Prostate gland (tissue), 2 donors: ENCODE measurements around the gene LY86. TPM values are rescaled to one million over a fixed set of nuclear protein-coding genes. Genes with fewer than 3 reads are reported as not detected.

Source experiments
- DNase-seq: peaks from one replicate; pipeline ENCODE4 v3.0.0-alpha.2; 2019; ENCODE audit warnings: low spot score
- H3K27ac ChIP-seq, 2 donors: fragments of 200-600 bp; sonication (generic); 2 replicates each; pipeline ENCODE4 v1.5.1; 2017 to 2019
- H3K27me3 ChIP-seq: fragments of 200-600 bp; sonication (generic); replicated peaks from 2 replicates; pipeline ENCODE4 v1.5.1; 2019; ENCODE audit not compliant: insufficient read depth
- H3K36me3 ChIP-seq, 2 donors: fragments of 200-600 bp; sonication (generic); 1 replicate in 1 of 2; 2 replicates in 1 of 2; pipeline versions ENCODE4 v1.5.1 to v1.8.1; 2017 to 2019
- H3K4me1 ChIP-seq: fragments of 200-600 bp; sonication (generic); replicated peaks from 2 replicates; pipeline ENCODE4 v1.5.1; 2019
- H3K4me3 ChIP-seq, 2 donors: fragments of 200-600 bp; sonication (generic); 2 replicates each; pipeline ENCODE4 v1.5.1; 2017 to 2019
- H3K9me3 ChIP-seq: fragments of 200-600 bp; sonication (generic); 2 replicates; pipeline ENCODE4 v1.5.1; 2017
- POLR2A ChIP-seq: fragments of 450-650 bp; IDR thresholded peaks from one replicate; pipeline ENCODE4 v1.6.1; 2016; ENCODE audit warnings: antibody characterized with exemption, mild to moderate bottlenecking
- POLR2AphosphoS5 ChIP-seq: sonication (generic); formaldehyde crosslinking; IDR thresholded peaks from one replicate; pipeline ENCODE4 v1.6.1; 2017; ENCODE audit warnings: antibody characterized with exemption
- WGBS: methylation state at CpG from one replicate; pipeline ENCODE4 v1.1.5; 2018; 5-methylcytosine and 5-hydroxymethylcytosine counted together
- intact Hi-C: fragments of 100-400 bp; cut with DNase I; formaldehyde crosslinking; loops from one replicate; pipeline ENCODE4 v1.14.2; 2022
- total RNA-seq, 2 donors: library from RNA; depleted of rRNA; stranded (reverse); fragments of >200 nt; gene quantifications; one replicate each; pipeline ENCODE4 v1.1.0, GENCODE V29; 2016
- TF ChIP-seq, protein P1 (sequence below), 4 experiments: fragments of 200-600 bp in 2 of 4; fragments of 450-650 bp in 2 of 4; sonication (generic) in 2 of 4; IDR thresholded peaks; 1 replicate in 3 of 4; 2 replicates in 1 of 4; pipeline ENCODE4 v1.5.1; 2016 to 2019; ENCODE audit warnings: antibody characterized with exemption in 4 of 4, mild to moderate bottlenecking in 2 of 4, moderate library complexity in 2 of 4

LY86 gene
- total RNA-seq, 2 donors from 2014 or later: 1.5 to 7.0 TPM

- Histone ChIP-seq H3K27me3 (no peaks in the 10 kb centered on the region), H3K4me1 (no peaks in the 10 kb centered on the region), H3K36me3 (no peaks in the 10 kb centered on the region), H3K9me3 (no peaks in the 10 kb centered on the region), H3K4me3 (no peak overlapping the region), H3K27ac (no peak overlapping the region)
- TF ChIP-seq POLR2AphosphoS5 (no peak), POLR2A (no peak)
- TF ChIP-seq, protein P1, sequence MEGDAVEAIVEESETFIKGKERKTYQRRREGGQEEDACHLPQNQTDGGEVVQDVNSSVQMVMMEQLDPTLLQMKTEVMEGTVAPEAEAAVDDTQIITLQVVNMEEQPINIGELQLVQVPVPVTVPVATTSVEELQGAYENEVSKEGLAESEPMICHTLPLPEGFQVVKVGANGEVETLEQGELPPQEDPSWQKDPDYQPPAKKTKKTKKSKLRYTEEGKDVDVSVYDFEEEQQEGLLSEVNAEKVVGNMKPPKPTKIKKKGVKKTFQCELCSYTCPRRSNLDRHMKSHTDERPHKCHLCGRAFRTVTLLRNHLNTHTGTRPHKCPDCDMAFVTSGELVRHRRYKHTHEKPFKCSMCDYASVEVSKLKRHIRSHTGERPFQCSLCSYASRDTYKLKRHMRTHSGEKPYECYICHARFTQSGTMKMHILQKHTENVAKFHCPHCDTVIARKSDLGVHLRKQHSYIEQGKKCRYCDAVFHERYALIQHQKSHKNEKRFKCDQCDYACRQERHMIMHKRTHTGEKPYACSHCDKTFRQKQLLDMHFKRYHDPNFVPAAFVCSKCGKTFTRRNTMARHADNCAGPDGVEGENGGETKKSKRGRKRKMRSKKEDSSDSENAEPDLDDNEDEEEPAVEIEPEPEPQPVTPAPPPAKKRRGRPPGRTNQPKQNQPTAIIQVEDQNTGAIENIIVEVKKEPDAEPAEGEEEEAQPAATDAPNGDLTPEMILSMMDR (IDR thresholded peaks at IDR 0.05): no peak
- intact Hi-C loops: no loop called here
- DNase-seq: no peak
- WGBS: 24% methylated on average over 2 of the region's 2 CpGs
Observed at GRCh38 chr6:6629402-6629801, 40.9 kb downstream of the LY86 start.

GRCh38 chr6:6631053-6631452 is 42.5 kb downstream of the LY86 start:
- Histone ChIP-seq H3K27me3 (no peaks in the 10 kb centered on the region), H3K4me3 (no peak overlapping the region), H3K9me3 (no peaks in the 10 kb centered on the region), H3K27ac (no peak overlapping the region), H3K36me3 (no peaks in the 10 kb centered on the region), H3K4me1 (no peaks in the 10 kb centered on the region)
- DNase-seq: no peak
- TF ChIP-seq POLR2AphosphoS5: no peak
- TF ChIP-seq POLR2A: no peak
- TF ChIP-seq, protein P1 (IDR thresholded peaks at IDR 0.05): no peak
- WGBS: 75% methylated on average over 3 of the region's 3 CpGs
- intact Hi-C loops: no loop called here

- no peak for TF ChIP-seq POLR2AphosphoS5
- TF ChIP-seq, protein P1 (IDR thresholded peaks at IDR 0.05): no peak
- TF ChIP-seq POLR2A: no peak
- intact Hi-C loops: no loop called here
- Histone ChIP-seq H3K27me3 (no peaks in the 10 kb centered on the region), H3K9me3 (no peaks in the 10 kb centered on the region), H3K4me1 (no peaks in the 10 kb centered on the region), H3K27ac (no peak overlapping the region), H3K36me3 (no peaks in the 10 kb centered on the region), H3K4me3 (no peak overlapping the region)
- WGBS: 68% methylated on average over 2 of the region's 2 CpGs
- DNase-seq: no peak
Observed at GRCh38 chr6:6631534-6632276, 43.2 kb downstream of the LY86 start.

DNA sequence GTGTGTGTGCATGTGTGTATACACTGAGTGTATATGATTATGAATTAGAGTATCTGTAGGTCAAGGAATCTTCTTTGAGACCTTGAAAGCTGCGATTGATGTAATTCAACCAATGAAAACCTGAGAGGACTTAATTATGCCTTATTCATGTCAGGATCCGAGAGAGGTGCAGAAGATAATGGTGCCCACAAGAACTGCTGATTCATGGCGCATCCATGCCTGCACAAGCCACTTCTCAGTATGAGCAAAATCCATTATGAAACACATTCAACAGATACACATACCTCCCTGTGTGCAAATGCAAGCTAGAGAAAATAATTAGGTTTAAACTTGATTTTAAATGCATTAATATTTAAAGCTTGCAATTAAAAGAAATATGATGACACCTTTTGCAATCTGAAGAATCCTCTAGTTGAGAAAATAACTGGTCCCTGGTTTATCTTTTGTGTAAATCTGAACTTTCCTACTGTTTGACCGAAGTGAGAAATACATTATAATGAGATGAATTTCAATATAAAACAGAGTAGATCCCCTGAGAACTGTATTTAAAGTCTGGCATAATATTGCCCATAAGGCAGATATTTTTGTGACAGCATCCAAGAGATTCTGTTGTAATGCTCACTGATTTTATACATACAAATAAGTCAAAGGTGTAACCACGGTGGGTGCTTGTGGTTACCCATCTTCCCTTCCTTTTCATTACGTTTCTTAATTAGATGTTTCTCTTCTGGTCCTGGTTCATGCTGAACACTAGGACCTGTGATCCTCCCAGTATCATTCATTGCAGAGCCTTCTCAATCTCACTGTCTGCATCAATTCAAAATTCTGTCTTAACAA is 45.6 kb downstream of the LY86 start:
- Histone ChIP-seq H3K27ac (no peak overlapping the region), H3K27me3 (no peaks in the 10 kb centered on the region), H3K36me3 (no peaks in the 10 kb centered on the region), H3K4me1 (no peaks in the 10 kb centered on the region), H3K9me3 (no peaks in the 10 kb centered on the region), H3K4me3 (no peak overlapping the region)
- DNase-seq: no peak
- intact Hi-C loops: no loop called here
- TF ChIP-seq POLR2AphosphoS5 (no peak), POLR2A (no peak)
- TF ChIP-seq, protein P1 (IDR thresholded peaks at IDR 0.05): no peak
- WGBS: 87% methylated on average over 6 of the region's 6 CpGs
